Fibroblast of lung (primary cell): ENCODE measurements around the gene TMEM121B. TPM values are rescaled to one million over a fixed set of nuclear protein-coding genes. Genes with fewer than 3 reads are reported as not detected.

Experiments
- DNase-seq, 2 donors: peaks; one replicate each; pipeline versions ENCODE4 v3.0.0 to v3.0.0-alpha.2; 2010; ENCODE audit warnings: low read depth in 2 of 2
- H2AFZ ChIP-seq: 2 replicates; pipeline ENCODE4 v1.5.1; 2012; ENCODE audit warnings: low read length, control low read depth, inconsistent platforms
- H3K27ac ChIP-seq: 2 replicates; pipeline ENCODE4 v1.5.1; 2011; ENCODE audit warnings: low read length, control low read depth; ENCODE audit not compliant: insufficient read depth
- H3K27me3 ChIP-seq: 2 replicates; pipeline ENCODE4 v1.5.1; 2011; ENCODE audit warnings: mild to moderate bottlenecking, low read length; ENCODE audit not compliant: control insufficient read depth, insufficient read depth
- H3K36me3 ChIP-seq: 2 replicates; pipeline ENCODE4 v1.5.1; 2011; ENCODE audit warnings: low read length; ENCODE audit not compliant: control insufficient read depth, insufficient read depth
- H3K4me1 ChIP-seq: 2 replicates; pipeline ENCODE4 v1.5.1; 2011; ENCODE audit warnings: low read length; ENCODE audit not compliant: control insufficient read depth, insufficient read depth; ENCODE audit errors: extremely low read depth
- H3K4me2 ChIP-seq: 2 replicates; pipeline ENCODE4 v1.5.1; 2011; ENCODE audit warnings: low read length, control low read depth; ENCODE audit not compliant: insufficient read depth; ENCODE audit errors: extremely low read depth
- H3K4me3 ChIP-seq, 4 experiments: fragments of 200-600 bp in 1 of 4; sonication (generic) in 1 of 4; replicated peaks in 1 of 4; 2 replicates each; pipeline ENCODE4 v1.5.1; 2011 to 2016; ENCODE audit warnings: low read length in 4 of 4, low read depth in 3 of 4, mild to moderate bottlenecking in 3 of 4, control low read depth in 2 of 4, inconsistent platforms in 1 of 4, mixed read lengths in 1 of 4; ENCODE audit not compliant: insufficient read depth in 1 of 4; ENCODE audit errors: control extremely low read depth in 1 of 4
- H3K79me2 ChIP-seq: 2 replicates; pipeline ENCODE4 v1.5.1; 2012; ENCODE audit warnings: mild to moderate bottlenecking, low read length, inconsistent platforms; ENCODE audit not compliant: control insufficient read depth, insufficient read depth
- H3K9ac ChIP-seq: 2 replicates; pipeline ENCODE4 v1.5.1; 2011; ENCODE audit warnings: mild to moderate bottlenecking, low read length, control low read depth; ENCODE audit not compliant: insufficient read depth
- H3K9me3 ChIP-seq: 2 replicates; pipeline ENCODE4 v1.5.1; 2012; ENCODE audit warnings: low read depth, low read length; ENCODE audit not compliant: control insufficient read depth, insufficient read depth
- H4K20me1 ChIP-seq: 2 replicates; pipeline ENCODE4 v1.5.1; 2011; ENCODE audit warnings: low read length; ENCODE audit not compliant: control insufficient read depth, insufficient read depth; ENCODE audit errors: extremely low read depth
- CTCF ChIP-seq, 2 donors: IDR thresholded peaks in 1 of 2; conservative IDR thresholded peaks in 1 of 2; 1 replicate in 1 of 2; 2 replicates in 1 of 2; pipeline ENCODE4 v1.5.1; 2011 to 2012; ENCODE audit warnings: low read length in 2 of 2, control low read depth in 1 of 2, inconsistent platforms in 1 of 2, low read depth in 1 of 2, mild to moderate bottlenecking in 1 of 2
- EZH2 ChIP-seq: IDR thresholded peaks from 2 replicates; pipeline ENCODE4 v1.5.1; 2012; ENCODE audit warnings: low read length, control low read depth, mild to moderate bottlenecking; ENCODE audit errors: missing control alignments
- polyA plus RNA-seq, 2 donors: library from polyadenylated mRNA; depleted of rRNA in 1 of 2; stranded (reverse) in 1 of 2; unstranded in 1 of 2; fragments of >200 nt; gene quantifications; 2 replicates each; pipeline ENCODE4 v1.2.1, GENCODE V29; 2011 to 2012; ENCODE audit warnings: missing spikeins in 1 of 2
- total RNA-seq: library from RNA; depleted of rRNA; stranded (reverse); fragments of >200 nt; gene quantifications from 2 replicates; pipeline ENCODE4 v1.2.1, GENCODE V29; 2014

The TMEM121B gene
- total and polyA plus RNA-seq, 2 donors (not counting 1 experiment from before 2014, with no cell fraction given), result under 0.01 to 0.05 TPM

DNA sequence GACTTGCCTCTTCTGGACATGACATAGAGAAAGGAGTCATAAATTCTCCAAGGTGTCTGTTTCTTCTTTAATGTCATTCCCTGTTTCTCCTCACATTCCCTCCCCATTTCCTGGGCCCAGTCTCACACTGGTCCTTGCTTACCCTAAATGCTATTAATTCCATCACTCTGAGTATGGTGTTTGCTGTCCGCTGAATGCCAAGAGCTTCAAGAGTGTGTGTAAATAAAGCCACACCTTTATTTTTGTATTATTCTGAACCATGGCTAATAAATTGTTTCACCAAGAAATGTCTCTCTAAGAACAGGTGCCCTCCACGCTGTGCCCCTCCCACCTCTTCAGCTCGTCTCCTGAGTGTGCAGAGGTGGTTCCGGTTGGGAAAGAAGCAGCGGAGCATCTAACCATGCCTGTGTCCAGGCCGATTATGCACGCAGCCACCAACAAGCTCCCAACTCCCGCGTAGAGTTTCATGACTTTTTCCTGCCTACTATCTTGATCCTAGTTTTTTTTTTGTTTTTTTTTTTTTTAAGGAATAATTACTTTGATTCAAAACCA is 8.6 kb downstream of the TMEM121B start:
- no peak for DNase-seq
- Histone ChIP-seq H2AFZ (no peak overlapping the region), H3K4me1 (no peaks in the 10 kb centered on the region), H3K9ac (no peak overlapping the region), H3K27me3 (no peaks in the 10 kb centered on the region), H3K4me2 (no peak overlapping the region), H3K36me3 (peaks cover 6% of the 10 kb centered on the region), H3K27ac (no peak overlapping the region), H3K79me2 (no peaks in the 10 kb centered on the region), H3K4me3 (no peak overlapping the region), H3K9me3 (no peaks in the 10 kb centered on the region), H4K20me1 (no peaks in the 10 kb centered on the region)
- TF ChIP-seq EZH2 (no peak), CTCF (conservative IDR thresholded peaks at IDR 0.05 in 1 of 2, IDR thresholded peaks at IDR 0.05 in 1 of 2; ENCODE audit: low read depth in 1 of 2, low read length in 2 of 2) (no peak)

DNA sequence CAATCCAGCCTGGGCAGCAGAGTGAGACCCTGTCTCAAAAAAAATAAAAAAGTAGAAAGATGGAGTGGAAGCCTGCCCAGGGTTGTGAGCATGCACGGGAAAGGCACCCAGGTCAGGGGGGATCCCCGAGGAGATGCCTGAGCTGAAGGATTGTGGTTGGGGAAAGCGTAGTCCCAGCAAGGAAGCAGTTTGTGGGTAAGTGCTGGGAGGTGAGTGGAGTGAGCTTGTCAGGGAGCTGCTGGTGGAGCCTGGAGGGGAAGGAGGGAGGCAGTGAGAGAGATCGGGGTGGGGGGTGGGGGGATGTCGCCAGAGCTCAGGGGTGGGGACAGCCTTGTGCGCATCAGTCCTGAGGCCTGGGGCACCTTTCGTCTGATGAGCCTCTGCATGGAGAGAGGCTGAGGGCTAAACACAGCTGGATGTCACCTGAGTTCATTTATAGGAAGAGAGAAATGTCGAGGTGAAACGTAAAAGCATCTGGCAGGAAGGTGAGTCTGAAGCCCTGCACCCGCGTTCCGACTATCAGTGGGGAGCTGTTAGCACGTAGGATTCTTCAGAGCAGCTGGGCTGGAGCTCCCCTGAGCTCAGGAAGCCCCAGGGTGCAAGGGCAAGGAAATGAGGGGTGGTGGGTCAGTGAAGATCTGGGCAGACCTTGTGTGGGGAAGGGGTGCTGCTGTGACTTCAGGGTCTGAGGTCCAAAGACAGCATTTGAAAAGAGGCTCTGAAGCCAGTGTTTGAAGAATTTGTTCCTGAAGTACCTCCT is 10.2 kb downstream of the TMEM121B start:
- H3K27ac ChIP-seq, result no peak overlapping the region
- H3K9ac ChIP-seq, result no peak overlapping the region
- H3K36me3 ChIP-seq, result peaks cover 6% of the 10 kb centered on the region
- no peak for DNase-seq
- TF ChIP-seq EZH2, result no peak
- H4K20me1 ChIP-seq, result no peaks in the 10 kb centered on the region
- no peaks in the 10 kb centered on the region for H3K4me1 ChIP-seq
- H3K79me2 ChIP-seq, result no peaks in the 10 kb centered on the region
- no peaks in the 10 kb centered on the region for H3K9me3 ChIP-seq
- no peak overlapping the region for H2AFZ ChIP-seq
- no peak overlapping the region for H3K4me2 ChIP-seq
- H3K4me3 ChIP-seq, result no peak overlapping the region
- H3K27me3 ChIP-seq, result no peaks in the 10 kb centered on the region

- no peaks in the 10 kb centered on the region for H3K9me3 ChIP-seq
- no peaks in the 10 kb centered on the region for H3K27me3 ChIP-seq
- TF ChIP-seq EZH2 (no peak), CTCF (conservative IDR thresholded peaks at IDR 0.05 in 1 of 2, IDR thresholded peaks at IDR 0.05 in 1 of 2; ENCODE audit: low read depth in 1 of 2, low read length in 2 of 2) (no peak)
- H4K20me1 ChIP-seq, result no peaks in the 10 kb centered on the region
- no peak overlapping the region for H3K27ac ChIP-seq
- H2AFZ ChIP-seq, result no peak overlapping the region
- H3K36me3 ChIP-seq, result peaks cover 11% of the 10 kb centered on the region
- H3K4me1 ChIP-seq, result no peaks in the 10 kb centered on the region
- no peak overlapping the region for H3K4me3 ChIP-seq
- no peak overlapping the region for H3K4me2 ChIP-seq
- H3K79me2 ChIP-seq, result no peaks in the 10 kb centered on the region
- no peak for DNase-seq
- H3K9ac ChIP-seq, result no peak overlapping the region
Measured at GRCh38 chr22:17109976-17110375, 11.2 kb downstream of the TMEM121B start.
